ENCODE measurements around the gene PCDHGA7. TPM values are rescaled to one million over a fixed set of nuclear protein-coding genes. Genes with fewer than 3 reads are reported as not detected.

PCDHGA7 gene
- total and polyA plus RNA-seq, 11 donors = 1.4 to 14.1 (median 7.5) TPM

- peak within 1 kb of the TSS in 10 of 12 donors; percentile 2 to 50 (median 38) for H3K4me3 ChIP-seq
- intact Hi-C loops (cut with DNase I) = loop anchor here in 4 of 10 donors (5.0 to 10.0 kb wide), 3 partner anchors 52 to 165 kb away; partner anchors contain the start of genes PCDHGA10 (in 3 of the 4) and PCDHGB7 (in 2 of the 4)
- H3K27me3 ChIP-seq = peaks cover 0 to 27% (median 0%) of the 10 kb centered on the region in 9 donors
- peaks cover 0 to 33% (median 0%) of the 10 kb centered on the region in 12 donors for H3K4me1 ChIP-seq
- no peak for DNase-seq
- ATAC-seq = peak; percentile 19 to 59 (median 38)
- peak within 1 kb of the TSS in 6 of 12 donors; percentile 4 to 61 (median 27) for H3K27ac ChIP-seq
- H3K36me3 ChIP-seq = peaks cover 0 to 20% (median 0%) of the 10 kb centered on the region in 9 donors
- H3K9me3 ChIP-seq = peaks cover 0 to 98% (median 83%) of the 10 kb centered on the region in 12 donors
- 13 to 31% (median 24%) methylated on average over 22 to 24 of the region's 24 CpGs for WGBS, 4 donors
- TF ChIP-seq POLR2A (IDR thresholded peaks at IDR 0.05) (no peak), CTCF (IDR thresholded peaks at IDR 0.05) (peak in 10 of 12 donors; percentile 28 to 58 (median 48))
Measured at GRCh38 chr5:141359790-141360426, 22.6 kb upstream of the PCDHGA7 start, which contains the start of gene PCDHGB2. TSS of gene PCDHGB2 (plus strand) at chr5:141359994. CDS start at chr5:141360136, 142 bp downstream.

GRCh38 chr5:141360685-141361084 is 21.9 kb upstream of the PCDHGA7 start:
- 35 to 55% (median 51%) methylated on average over 15 of the region's 15 CpGs for WGBS, 4 donors
- peaks cover 0 to 25% (median 0%) of the 10 kb centered on the region in 12 donors for H3K4me1 ChIP-seq
- no peak for DNase-seq
- peaks cover 0 to 98% (median 83%) of the 10 kb centered on the region in 12 donors for H3K9me3 ChIP-seq
- H3K4me3 ChIP-seq = peak overlapping the region in 4 of 12 donors; percentile 35 to 50 (median 44)
- TF ChIP-seq POLR2A (IDR thresholded peaks at IDR 0.05) = no peak
- TF ChIP-seq CTCF (IDR thresholded peaks at IDR 0.05) = no peak
- intact Hi-C loops (cut with DNase I) = loop anchor here in 3 of 10 donors (5.0 to 10.0 kb wide), 2 partner anchors 52 to 54 kb away; partner anchors contain the start of genes PCDHGA10 (in 3 of the 3) and PCDHGB7 (in 2 of the 3)
- H3K27ac ChIP-seq = peak overlapping the region in 2 of 12 donors; percentile 43 to 61
- peaks cover 0 to 14% (median 0%) of the 10 kb centered on the region in 9 donors for H3K36me3 ChIP-seq
- no peak for ATAC-seq
- H3K27me3 ChIP-seq = peaks cover 0 to 32% (median 0%) of the 10 kb centered on the region in 9 donors

- Histone ChIP-seq H3K4me3 (no peak overlapping the region), H3K36me3 (peaks cover 0 to 16% (median 0%) of the 10 kb centered on the region in 9 donors), H3K27me3 (peaks cover 0 to 46% (median 0%) of the 10 kb centered on the region in 9 donors), H3K9me3 (peaks cover 0 to 98% (median 81%) of the 10 kb centered on the region in 12 donors), H3K27ac (no peak overlapping the region), H3K4me1 (peaks cover 0 to 18% (median 0%) of the 10 kb centered on the region in 12 donors)
- TF ChIP-seq POLR2A (IDR thresholded peaks at IDR 0.05) = no peak
- TF ChIP-seq CTCF (IDR thresholded peaks at IDR 0.05) = no peak
- ATAC-seq (no peak), DNase-seq (no peak)
- intact Hi-C loops (cut with DNase I) = loop anchor here in 3 of 10 donors (5.0 to 10.0 kb wide), 2 partner anchors 50 to 52 kb away; partner anchors contain the start of genes PCDHGA10 (in 3 of the 3) and PCDHGB7 (in 2 of the 3)
Measured at GRCh38 chr5:141362719-141363118, 19.8 kb upstream of the PCDHGA7 start.

Data from heart left ventricle (tissue), 16 donors.